HepG2 (cell line): ENCODE measurements around the gene FUT4.
"Not testable (repeated sequence)": the region's sequence is repeated elsewhere in the genome, so short reads cannot be mapped to it uniquely, and the experiment has no call there.

Source experiments
- GTF2F1 ChIP-seq: fragments of 150-350 bp; IDR thresholded peaks from 2 replicates; pipeline ENCODE4 v1.6.1; 2014; ENCODE audit warnings: low read length
- HNF4A ChIP-seq: sonication (generic); formaldehyde crosslinking; IDR thresholded peaks from 2 replicates; pipeline ENCODE4 v1.4.0; 2020; ENCODE audit warnings: missing genetic modification reagents
- MAFK ChIP-seq, 2 experiments: IDR thresholded peaks in 1 of 2; conservative IDR thresholded peaks in 1 of 2; 2 replicates each; pipeline ENCODE4 v1.6.1; 2011; ENCODE audit warnings: improper control_type of control experiment in 2 of 2, low read length in 2 of 2
- MEIS1 ChIP-seq: sonication (generic); formaldehyde crosslinking; IDR thresholded peaks from 2 replicates; pipeline ENCODE4 v1.9.0; 2021; ENCODE audit warnings: mild to moderate bottlenecking, missing genetic modification reagents, moderate library complexity, borderline replicate concordance
- POLR2A ChIP-seq, 2 experiments: IDR thresholded peaks; 2 replicates each; pipeline ENCODE4 v1.6.1; 2011; ENCODE audit warnings: low read depth in 2 of 2, low read length in 2 of 2, mild to moderate bottlenecking in 1 of 2, moderate library complexity in 1 of 2; ENCODE audit not compliant: insufficient read depth in 1 of 2
- TP53 ChIP-seq: sonication (generic); formaldehyde crosslinking; conservative IDR thresholded peaks from 2 replicates; pipeline ENCODE4 v1.4.0; 2020; ENCODE audit warnings: missing genetic modification reagents
- TF ChIP-seq, protein P1 (sequence below): sonication (generic); formaldehyde crosslinking; IDR thresholded peaks from 2 replicates; pipeline ENCODE4 v1.5.0; 2020; ENCODE audit warnings: mild to moderate bottlenecking, missing genetic modification reagents, moderate library complexity
- TF ChIP-seq, protein P2 (sequence below): sonication (generic); formaldehyde crosslinking; conservative IDR thresholded peaks from 2 replicates; pipeline ENCODE4 v1.4.0; 2020; ENCODE audit warnings: missing genetic modification reagents
- TF ChIP-seq, protein P3 (sequence below), 2 experiments: fragments of 450-650 bp in 1 of 2; sonication (generic) in 1 of 2; formaldehyde crosslinking; IDR thresholded peaks; 2 replicates each; pipeline versions ENCODE4 v1.5.0 to v1.8.0; 2020 to 2022; ENCODE audit warnings: mild to moderate bottlenecking in 1 of 2, missing genetic modification reagents in 1 of 2
- TF ChIP-seq, protein P4 (sequence below): sonication (generic); formaldehyde crosslinking; IDR thresholded peaks from 2 replicates; pipeline ENCODE4 v1.8.1; 2022; ENCODE audit warnings: mild to moderate bottlenecking, missing genetic modification reagents

DNA sequence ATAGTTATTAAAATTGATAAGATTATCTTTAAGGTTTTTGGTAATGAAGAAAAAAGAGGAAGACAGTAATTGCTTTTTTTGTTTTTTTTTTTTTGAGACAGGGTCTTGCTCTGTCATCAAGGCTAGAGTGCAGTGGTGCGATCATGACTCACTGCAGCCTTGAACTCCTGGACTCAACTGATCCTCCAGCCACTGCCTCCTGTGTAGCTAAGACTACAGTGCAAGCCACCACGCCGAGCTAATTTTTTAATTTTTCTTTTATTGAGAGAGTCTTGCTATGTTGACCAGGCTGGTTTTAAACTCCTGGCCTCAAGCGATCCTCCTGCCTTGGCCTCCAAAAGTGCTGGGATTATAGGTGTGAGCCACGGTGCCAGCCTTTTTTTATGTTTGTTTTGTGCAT lies 37.2 kb upstream of the FUT4 start:
- not testable (repeated sequence) for TF ChIP-seq POLR2A (IDR thresholded peaks at IDR 0.05; ENCODE audit: insufficient read depth in 1 of 2, low read depth in 2 of 2, low read length in 2 of 2); GTF2F1; TP53 (CRISPR knock-in tag); MAFK (conservative IDR thresholded peaks at IDR 0.05 in 1 of 2, IDR thresholded peaks at IDR 0.05 in 1 of 2; ENCODE audit: low read length in 2 of 2); MEIS1 (CRISPR knock-in tag)
- peak; percentile 56 for TF ChIP-seq HNF4A (CRISPR knock-in tag)
- TF ChIP-seq, protein P1, sequence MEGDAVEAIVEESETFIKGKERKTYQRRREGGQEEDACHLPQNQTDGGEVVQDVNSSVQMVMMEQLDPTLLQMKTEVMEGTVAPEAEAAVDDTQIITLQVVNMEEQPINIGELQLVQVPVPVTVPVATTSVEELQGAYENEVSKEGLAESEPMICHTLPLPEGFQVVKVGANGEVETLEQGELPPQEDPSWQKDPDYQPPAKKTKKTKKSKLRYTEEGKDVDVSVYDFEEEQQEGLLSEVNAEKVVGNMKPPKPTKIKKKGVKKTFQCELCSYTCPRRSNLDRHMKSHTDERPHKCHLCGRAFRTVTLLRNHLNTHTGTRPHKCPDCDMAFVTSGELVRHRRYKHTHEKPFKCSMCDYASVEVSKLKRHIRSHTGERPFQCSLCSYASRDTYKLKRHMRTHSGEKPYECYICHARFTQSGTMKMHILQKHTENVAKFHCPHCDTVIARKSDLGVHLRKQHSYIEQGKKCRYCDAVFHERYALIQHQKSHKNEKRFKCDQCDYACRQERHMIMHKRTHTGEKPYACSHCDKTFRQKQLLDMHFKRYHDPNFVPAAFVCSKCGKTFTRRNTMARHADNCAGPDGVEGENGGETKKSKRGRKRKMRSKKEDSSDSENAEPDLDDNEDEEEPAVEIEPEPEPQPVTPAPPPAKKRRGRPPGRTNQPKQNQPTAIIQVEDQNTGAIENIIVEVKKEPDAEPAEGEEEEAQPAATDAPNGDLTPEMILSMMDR (CRISPR knock-in tag): not testable (repeated sequence)
- TF ChIP-seq, protein P2, sequence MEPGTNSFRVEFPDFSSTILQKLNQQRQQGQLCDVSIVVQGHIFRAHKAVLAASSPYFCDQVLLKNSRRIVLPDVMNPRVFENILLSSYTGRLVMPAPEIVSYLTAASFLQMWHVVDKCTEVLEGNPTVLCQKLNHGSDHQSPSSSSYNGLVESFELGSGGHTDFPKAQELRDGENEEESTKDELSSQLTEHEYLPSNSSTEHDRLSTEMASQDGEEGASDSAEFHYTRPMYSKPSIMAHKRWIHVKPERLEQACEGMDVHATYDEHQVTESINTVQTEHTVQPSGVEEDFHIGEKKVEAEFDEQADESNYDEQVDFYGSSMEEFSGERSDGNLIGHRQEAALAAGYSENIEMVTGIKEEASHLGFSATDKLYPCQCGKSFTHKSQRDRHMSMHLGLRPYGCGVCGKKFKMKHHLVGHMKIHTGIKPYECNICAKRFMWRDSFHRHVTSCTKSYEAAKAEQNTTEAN (CRISPR knock-in tag): not testable (repeated sequence)
- TF ChIP-seq, protein P3, sequence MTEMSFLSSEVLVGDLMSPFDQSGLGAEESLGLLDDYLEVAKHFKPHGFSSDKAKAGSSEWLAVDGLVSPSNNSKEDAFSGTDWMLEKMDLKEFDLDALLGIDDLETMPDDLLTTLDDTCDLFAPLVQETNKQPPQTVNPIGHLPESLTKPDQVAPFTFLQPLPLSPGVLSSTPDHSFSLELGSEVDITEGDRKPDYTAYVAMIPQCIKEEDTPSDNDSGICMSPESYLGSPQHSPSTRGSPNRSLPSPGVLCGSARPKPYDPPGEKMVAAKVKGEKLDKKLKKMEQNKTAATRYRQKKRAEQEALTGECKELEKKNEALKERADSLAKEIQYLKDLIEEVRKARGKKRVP (CRISPR knock-in tag; IDR thresholded peaks at IDR 0.05): not testable (repeated sequence)
- TF ChIP-seq, protein P4, sequence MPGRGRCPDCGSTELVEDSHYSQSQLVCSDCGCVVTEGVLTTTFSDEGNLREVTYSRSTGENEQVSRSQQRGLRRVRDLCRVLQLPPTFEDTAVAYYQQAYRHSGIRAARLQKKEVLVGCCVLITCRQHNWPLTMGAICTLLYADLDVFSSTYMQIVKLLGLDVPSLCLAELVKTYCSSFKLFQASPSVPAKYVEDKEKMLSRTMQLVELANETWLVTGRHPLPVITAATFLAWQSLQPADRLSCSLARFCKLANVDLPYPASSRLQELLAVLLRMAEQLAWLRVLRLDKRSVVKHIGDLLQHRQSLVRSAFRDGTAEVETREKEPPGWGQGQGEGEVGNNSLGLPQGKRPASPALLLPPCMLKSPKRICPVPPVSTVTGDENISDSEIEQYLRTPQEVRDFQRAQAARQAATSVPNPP (CRISPR knock-in tag): not testable (repeated sequence)
